ENCODE measurements around the gene FIBIN.

Gene FIBIN

DNA sequence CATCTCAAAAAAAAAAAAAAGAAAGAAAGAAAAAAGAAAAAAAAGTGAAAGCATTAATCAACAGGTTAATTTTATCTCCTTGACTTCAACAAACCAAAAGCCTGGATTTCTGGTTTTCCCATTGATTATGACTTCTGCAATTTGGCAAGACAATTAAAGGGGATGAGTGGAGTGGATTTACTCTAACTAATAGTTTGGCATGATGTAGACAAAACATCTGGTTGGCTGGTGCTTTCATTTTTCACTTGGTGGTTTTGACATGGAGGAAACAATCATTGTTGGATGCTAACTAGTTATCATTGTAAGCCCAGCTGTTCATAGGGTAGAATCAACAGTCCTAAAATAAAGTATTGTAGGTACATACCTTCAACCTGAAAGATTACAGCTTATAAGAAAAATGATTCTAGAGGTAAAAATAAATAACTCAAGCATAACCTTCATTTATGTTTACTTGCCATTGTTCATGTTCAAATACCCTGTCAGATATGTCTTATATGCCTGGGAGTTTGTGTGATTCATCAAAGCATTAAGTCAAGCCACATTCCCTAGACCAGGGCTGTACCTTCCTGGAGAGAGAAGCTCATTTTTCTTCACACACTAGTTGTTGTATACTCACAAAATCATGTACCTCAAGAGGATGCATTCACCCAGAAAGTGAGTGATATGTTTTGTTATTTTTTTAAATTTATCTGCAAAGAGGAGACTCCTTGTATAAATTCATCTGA lies 15.1 kb downstream of the FIBIN start:
- no peak overlapping the region for H3K9ac ChIP-seq (ENCODE audit: low read depth, low read length)
- no peaks in the 10 kb centered on the region for H3K36me3 ChIP-seq (ENCODE audit: insufficient read depth, low read depth, low read length)
- no peaks in the 10 kb centered on the region for H3K9me3 ChIP-seq (ENCODE audit: insufficient read depth, low read depth, low read length)
- H3K4me1 ChIP-seq (ENCODE audit: insufficient read depth, low read length): no peaks in the 10 kb centered on the region
- no peak overlapping the region for H3K4me3 ChIP-seq (ENCODE audit: low read length)
- no peak overlapping the region for H3K27ac ChIP-seq (ENCODE audit: low read length)
- H3K27me3 ChIP-seq (ENCODE audit: insufficient read depth, low read length): no peaks in the 10 kb centered on the region

DNA sequence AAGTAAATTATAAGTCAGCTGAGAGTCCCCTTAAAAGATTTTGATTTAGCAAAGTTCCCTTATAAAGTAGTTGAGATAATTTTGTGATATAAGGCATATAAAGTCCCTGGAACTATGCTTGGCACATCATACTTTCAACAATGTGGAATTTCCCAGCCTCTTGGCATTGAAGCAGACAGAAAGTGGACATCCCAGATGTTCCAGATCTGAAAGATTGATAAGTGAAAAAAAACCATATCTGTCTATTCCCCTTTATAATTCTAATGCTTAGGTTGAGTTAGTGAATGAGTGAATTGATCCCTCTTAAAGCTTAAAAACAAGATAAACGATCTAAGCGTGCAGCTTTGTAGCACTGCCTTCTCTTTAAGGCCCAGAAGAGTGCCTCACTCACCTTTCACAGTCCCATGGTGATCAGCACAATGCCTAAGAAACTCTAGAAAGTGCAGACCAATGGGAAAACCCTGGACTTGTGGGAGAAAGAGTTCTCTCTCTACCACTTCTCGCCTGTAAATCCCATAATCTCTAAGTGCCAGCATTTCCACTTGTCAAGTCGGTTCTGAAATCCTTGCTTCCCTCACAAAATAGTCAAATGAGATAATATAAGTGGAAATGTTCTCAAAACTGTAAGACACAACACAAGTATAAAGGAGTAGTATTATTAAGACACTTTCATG lies 17.8 kb downstream of the FIBIN start:
- Histone ChIP-seq H3K27ac (ENCODE audit: low read length) (no peak overlapping the region), H3K36me3 (ENCODE audit: insufficient read depth, low read depth, low read length) (no peaks in the 10 kb centered on the region), H3K4me3 (ENCODE audit: low read length) (no peak overlapping the region), H3K27me3 (ENCODE audit: insufficient read depth, low read length) (no peaks in the 10 kb centered on the region), H3K4me1 (ENCODE audit: insufficient read depth, low read length) (no peaks in the 10 kb centered on the region), H3K9me3 (ENCODE audit: insufficient read depth, low read depth, low read length) (no peaks in the 10 kb centered on the region), H3K9ac (ENCODE audit: low read depth, low read length) (no peak overlapping the region)

DNA sequence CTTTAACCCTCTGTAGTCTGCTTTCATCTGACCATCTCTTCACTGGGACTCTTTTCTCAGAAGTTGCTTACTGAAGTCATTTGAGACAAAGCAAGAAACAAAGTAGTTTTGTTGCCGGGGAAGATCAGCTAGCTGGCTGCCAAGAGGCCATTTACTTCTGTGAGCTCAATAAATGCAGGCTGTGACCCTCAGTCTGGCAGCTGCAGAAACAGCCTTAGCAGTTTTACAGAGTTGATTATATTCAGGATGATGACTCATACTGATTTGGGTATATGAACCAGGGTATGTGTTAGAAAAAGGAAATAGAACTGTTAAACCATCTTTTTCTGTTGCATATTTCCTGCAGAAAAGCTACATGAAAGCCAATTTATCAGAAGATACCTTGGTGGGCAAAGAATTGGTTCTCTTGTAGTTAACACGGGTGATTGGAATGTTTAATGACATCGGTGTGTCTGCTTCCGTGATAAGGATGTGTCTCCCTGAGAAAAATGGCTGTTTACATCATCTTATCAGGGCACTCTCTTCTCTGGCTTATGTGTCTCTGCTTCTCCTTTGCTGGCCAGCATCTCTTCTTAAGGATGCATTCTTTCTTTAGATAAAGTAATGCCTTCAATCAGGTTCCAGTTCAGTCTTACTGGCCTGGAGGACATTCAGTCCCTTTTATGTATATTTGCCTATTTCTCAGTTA lies 18.5 kb downstream of the FIBIN start:
- H3K27ac ChIP-seq (ENCODE audit: low read length): no peak overlapping the region

DNA sequence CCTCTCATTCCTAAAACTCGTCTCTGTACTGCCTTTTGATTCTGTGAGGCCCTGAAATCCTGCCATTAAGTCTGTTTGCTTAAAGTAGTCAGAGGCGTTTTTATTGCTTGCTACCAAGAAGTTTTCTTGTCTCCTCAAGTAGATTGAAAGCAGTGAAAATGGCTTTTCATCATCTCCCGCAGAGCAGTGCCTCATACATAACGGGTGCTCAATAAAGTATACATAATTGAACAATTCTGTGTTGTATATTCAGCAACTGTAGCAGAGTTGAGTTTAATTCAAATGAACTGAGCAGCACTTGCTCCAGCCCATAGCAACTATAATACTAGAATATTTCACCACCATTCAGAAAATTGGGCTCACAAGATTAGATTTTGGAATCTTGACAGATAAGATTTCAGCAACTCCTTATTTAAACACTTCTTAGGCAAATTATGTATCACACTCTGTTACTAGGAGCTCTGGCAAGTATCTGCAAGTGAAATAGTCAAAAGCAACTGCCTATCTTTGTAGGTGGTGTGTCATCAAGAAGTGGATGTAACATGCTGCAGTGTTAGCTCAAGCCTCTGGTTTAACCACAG lies 20.0 kb downstream of the FIBIN start:
- Histone ChIP-seq H3K4me1 (ENCODE audit: insufficient read depth, low read length) (no peaks in the 10 kb centered on the region), H3K9me3 (ENCODE audit: insufficient read depth, low read depth, low read length) (no peaks in the 10 kb centered on the region), H3K36me3 (ENCODE audit: insufficient read depth, low read depth, low read length) (no peaks in the 10 kb centered on the region), H3K27me3 (ENCODE audit: insufficient read depth, low read length) (no peaks in the 10 kb centered on the region), H3K4me3 (ENCODE audit: low read length) (no peak overlapping the region), H3K9ac (ENCODE audit: low read depth, low read length) (no peak overlapping the region), H3K27ac (ENCODE audit: low read length) (no peak overlapping the region)

More for the DNA sequence above, 18.5 kb downstream of the FIBIN start:
- Histone ChIP-seq H3K4me3 (ENCODE audit: low read length) (no peak overlapping the region), H3K4me1 (ENCODE audit: insufficient read depth, low read length) (no peaks in the 10 kb centered on the region), H3K9ac (ENCODE audit: low read depth, low read length) (no peak overlapping the region), H3K9me3 (ENCODE audit: insufficient read depth, low read depth, low read length) (no peaks in the 10 kb centered on the region), H3K27me3 (ENCODE audit: insufficient read depth, low read length) (no peaks in the 10 kb centered on the region), H3K36me3 (ENCODE audit: insufficient read depth, low read depth, low read length) (no peaks in the 10 kb centered on the region)

DNA sequence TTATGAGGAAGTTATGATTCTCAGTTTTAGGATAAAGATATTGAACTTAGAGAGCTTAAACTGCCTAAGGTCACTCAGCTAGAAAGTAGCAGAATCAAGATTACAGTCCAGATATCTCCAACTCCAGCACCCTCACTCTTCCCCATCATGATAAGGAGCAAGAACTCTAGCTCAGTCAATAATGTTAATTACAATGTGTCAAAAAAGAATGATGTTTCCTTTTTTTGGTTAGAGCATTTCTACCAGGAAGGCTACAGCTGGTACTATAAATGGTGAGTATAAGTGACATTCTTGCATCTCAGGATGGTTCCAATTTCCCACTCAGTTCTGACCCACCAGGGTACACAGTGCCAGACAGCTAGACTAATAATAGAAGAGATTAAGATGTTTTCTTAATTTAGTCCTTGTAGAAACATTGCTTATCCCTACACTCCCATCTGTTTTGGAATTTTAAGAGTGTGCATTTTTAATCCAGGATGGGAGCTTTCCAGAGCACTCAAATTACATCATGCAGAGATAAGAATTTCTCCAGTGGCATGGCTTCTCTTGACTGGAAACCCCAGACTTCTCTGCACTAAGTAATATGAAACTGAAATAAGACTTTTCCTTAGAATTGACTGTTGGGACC lies 25.1 kb downstream of the FIBIN start:
- Histone ChIP-seq H3K27ac (ENCODE audit: low read length) (no peak overlapping the region), H3K9ac (ENCODE audit: low read depth, low read length) (no peak overlapping the region), H3K4me3 (ENCODE audit: low read length) (no peak overlapping the region), H3K4me1 (ENCODE audit: insufficient read depth, low read length) (no peaks in the 10 kb centered on the region), H3K27me3 (ENCODE audit: insufficient read depth, low read length) (no peaks in the 10 kb centered on the region), H3K9me3 (ENCODE audit: insufficient read depth, low read depth, low read length) (no peaks in the 10 kb centered on the region), H3K36me3 (ENCODE audit: insufficient read depth, low read depth, low read length) (no peaks in the 10 kb centered on the region)

DNA sequence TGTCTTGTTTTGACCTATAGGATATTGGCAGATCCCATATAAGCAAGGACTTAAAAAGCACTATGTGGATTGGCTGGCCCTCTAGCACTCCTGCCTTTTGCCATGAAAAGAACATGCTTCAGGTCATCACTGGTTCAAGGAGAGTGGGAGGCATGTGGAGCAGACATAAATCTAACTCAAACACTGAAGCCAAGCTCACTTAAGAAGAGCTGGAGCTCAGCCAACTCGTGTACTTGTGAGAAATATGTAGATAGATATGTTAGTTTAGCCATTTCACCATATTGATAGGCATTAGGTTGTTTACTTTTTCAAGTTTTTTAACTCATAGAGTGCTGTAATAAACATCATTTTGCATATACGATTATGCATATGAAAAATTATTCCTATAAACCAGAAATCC lies 26.8 kb downstream of the FIBIN start:
- Histone ChIP-seq H3K4me3 (ENCODE audit: low read length) (no peak overlapping the region), H3K36me3 (ENCODE audit: insufficient read depth, low read depth, low read length) (no peaks in the 10 kb centered on the region), H3K4me1 (ENCODE audit: insufficient read depth, low read length) (no peaks in the 10 kb centered on the region), H3K9ac (ENCODE audit: low read depth, low read length) (no peak overlapping the region), H3K27me3 (ENCODE audit: insufficient read depth, low read length) (no peaks in the 10 kb centered on the region), H3K27ac (ENCODE audit: low read length) (no peak overlapping the region), H3K9me3 (ENCODE audit: insufficient read depth, low read depth, low read length) (no peaks in the 10 kb centered on the region)

DNA sequence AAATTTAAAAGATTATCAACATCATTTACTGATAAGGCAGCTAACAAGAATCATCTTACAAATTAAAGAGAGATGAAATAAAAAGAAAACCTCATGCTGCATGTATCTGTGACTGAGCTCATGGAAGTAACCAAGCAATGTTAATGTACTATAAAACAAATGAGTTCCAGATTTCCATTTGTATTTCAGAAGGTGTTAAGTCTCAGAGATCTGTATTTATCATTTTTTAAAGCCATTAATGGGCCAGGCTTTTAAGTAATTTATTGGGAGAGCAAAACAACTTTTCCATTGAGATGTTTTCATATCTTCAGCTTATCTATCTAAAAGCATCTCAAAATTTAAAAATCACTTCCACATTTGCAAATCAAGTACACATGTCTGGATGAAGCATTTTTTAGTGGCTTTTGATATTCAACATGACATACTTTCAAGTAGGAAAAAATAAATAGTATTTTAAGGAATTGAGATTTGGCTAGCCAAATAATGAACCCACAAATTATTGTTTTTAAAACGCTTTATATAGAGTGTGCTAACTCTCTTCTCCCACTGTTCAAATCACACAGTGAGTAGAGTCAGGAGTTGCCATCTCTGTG lies 28.8 kb downstream of the FIBIN start:
- no peak overlapping the region for H3K4me3 ChIP-seq (ENCODE audit: low read length)
- no peaks in the 10 kb centered on the region for H3K27me3 ChIP-seq (ENCODE audit: insufficient read depth, low read length)
- H3K9ac ChIP-seq (ENCODE audit: low read depth, low read length): no peak overlapping the region
- no peaks in the 10 kb centered on the region for H3K36me3 ChIP-seq (ENCODE audit: insufficient read depth, low read depth, low read length)
- no peak overlapping the region for H3K27ac ChIP-seq (ENCODE audit: low read length)
- no peaks in the 10 kb centered on the region for H3K9me3 ChIP-seq (ENCODE audit: insufficient read depth, low read depth, low read length)
- H3K4me1 ChIP-seq (ENCODE audit: insufficient read depth, low read length): no peaks in the 10 kb centered on the region

DNA sequence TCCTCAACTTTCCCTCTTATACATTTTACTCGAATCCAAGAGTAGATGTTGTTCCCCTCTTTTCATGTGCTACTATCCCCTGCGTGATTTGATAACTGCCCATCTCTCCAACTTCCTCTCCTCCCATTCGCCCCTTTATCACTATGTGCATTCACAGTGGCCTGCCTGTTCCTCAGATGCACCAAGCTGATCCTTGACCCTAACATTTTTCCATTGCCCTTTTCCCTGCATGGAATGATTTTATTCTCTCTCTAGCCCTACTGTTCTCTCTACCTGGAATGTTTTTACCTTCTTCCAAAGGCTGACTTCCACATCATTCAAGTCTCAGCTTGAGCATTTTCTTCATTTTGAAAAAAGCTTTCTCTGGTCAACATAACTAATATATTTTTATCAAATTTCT lies 31.0 kb downstream of the FIBIN start:
- Histone ChIP-seq H3K27ac (ENCODE audit: low read length) (no peak overlapping the region), H3K4me3 (ENCODE audit: low read length) (no peak overlapping the region), H3K27me3 (ENCODE audit: insufficient read depth, low read length) (no peaks in the 10 kb centered on the region), H3K4me1 (ENCODE audit: insufficient read depth, low read length) (no peaks in the 10 kb centered on the region), H3K9me3 (ENCODE audit: insufficient read depth, low read depth, low read length) (no peaks in the 10 kb centered on the region), H3K36me3 (ENCODE audit: insufficient read depth, low read depth, low read length) (no peaks in the 10 kb centered on the region), H3K9ac (ENCODE audit: low read depth, low read length) (no peak overlapping the region)

DNA sequence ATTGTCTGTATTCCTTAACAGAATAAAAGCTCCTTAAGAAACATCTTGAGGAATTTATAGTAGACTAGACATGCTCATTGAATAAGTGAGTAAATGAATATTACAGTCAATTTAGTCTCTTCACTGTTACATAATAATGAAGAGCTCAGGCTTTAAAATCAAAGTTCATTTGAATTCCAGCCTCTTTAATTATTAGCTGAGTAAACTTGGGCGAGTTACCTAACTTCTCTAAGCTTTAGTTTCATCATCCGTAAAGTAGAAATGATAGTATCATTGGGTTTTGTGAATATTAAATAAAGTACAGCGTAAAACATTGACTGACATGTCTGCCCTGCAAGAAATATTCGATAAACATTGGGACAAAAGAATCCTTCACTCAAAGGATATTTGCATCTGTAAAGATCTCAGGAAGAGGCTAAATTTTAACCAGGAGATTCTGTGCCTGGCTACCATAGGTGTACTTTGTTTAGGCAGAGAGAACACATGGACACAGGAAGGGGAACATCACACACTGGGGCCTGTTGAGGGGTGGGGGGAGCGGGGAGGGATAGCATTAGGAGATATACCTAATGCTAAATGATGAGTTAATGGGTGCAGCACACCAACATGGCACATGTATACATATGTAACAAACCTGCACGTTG lies 31.5 kb downstream of the FIBIN start:
- Histone ChIP-seq H3K36me3 (ENCODE audit: insufficient read depth, low read depth, low read length) (no peaks in the 10 kb centered on the region), H3K27me3 (ENCODE audit: insufficient read depth, low read length) (no peaks in the 10 kb centered on the region), H3K9me3 (ENCODE audit: insufficient read depth, low read depth, low read length) (no peaks in the 10 kb centered on the region), H3K4me1 (ENCODE audit: insufficient read depth, low read length) (no peaks in the 10 kb centered on the region), H3K9ac (ENCODE audit: low read depth, low read length) (no peak overlapping the region), H3K27ac (ENCODE audit: low read length) (no peak overlapping the region), H3K4me3 (ENCODE audit: low read length) (no peak overlapping the region)

DNA sequence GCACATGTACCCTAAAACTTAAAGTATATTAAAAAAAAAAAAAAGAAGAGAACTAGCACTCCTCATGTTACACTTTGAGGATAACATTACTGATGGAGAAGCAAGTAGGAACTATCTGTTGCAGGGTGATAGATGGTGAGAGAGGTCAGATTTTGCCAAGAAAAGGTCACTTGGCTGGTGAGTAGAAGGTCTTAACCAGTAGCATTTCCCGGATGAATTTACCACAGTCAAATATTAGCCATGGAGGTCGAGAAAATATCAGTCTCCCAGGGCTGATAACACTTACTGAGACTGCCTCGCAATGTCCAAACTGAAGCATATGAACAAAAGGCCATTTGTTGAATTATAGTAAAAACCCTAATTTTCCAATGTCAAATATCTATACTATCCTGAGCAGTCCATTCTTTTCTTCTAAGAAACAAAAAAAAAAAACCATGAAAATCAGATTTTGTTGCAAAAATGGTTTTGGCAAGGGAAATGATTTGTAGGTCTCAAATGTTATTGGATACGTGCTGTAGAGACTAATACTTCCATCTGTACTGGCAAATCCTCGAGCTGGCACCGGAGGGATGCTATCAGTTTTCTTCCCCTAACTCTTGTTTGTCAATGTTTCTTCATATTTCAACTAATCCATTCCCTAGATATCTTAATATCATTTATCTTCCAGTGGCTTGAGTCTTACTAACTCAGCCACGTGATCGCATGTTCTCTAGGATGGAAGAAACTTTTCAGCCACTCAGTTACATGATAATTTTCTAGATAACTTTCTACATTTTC lies 32.2 kb downstream of the FIBIN start:
- H3K4me3 ChIP-seq (ENCODE audit: low read length): no peak overlapping the region
- H3K27ac ChIP-seq (ENCODE audit: low read length): no peak overlapping the region
- H3K27me3 ChIP-seq (ENCODE audit: insufficient read depth, low read length): no peaks in the 10 kb centered on the region

More for the DNA sequence above, 32.2 kb downstream of the FIBIN start:
- no peaks in the 10 kb centered on the region for H3K9me3 ChIP-seq (ENCODE audit: insufficient read depth, low read depth, low read length)
- H3K4me1 ChIP-seq (ENCODE audit: insufficient read depth, low read length): no peaks in the 10 kb centered on the region
- no peak overlapping the region for H3K9ac ChIP-seq (ENCODE audit: low read depth, low read length)
- no peaks in the 10 kb centered on the region for H3K36me3 ChIP-seq (ENCODE audit: insufficient read depth, low read depth, low read length)

All from iPS-20b (cell line).